Islet precursor cell (in vitro differentiated cells): ENCODE data around the gene DYNLRB2.
A peak's percentile ranks its signal among the peaks of the same experiment; 100 is the strongest.

ENCODE experiments used
- DNase-seq: peaks from one replicate; pipeline ENCODE4 v3.0.0-alpha.2; 2018

Gene DYNLRB2

DNA sequence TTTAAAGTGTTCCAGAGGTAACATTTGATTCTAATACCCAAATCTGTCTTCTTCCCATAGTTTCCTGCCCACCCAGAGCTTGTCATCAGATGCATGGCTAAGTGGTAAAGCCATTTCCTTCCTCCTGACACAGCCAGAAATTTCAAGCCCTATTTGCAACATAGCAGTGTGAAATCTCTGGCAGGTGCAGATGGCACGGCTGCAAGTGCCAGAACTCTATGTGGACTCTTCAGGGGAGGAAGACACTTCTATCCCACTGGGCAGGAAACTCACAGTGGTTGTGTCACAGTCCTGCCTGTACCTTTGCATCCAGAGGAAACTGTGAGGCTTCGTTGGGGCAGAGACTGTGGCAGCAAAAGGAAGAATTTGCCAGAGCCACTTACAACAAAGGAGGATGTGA, 13.2 kb downstream of the DYNLRB2 start:
- no peak for DNase-seq

DNA sequence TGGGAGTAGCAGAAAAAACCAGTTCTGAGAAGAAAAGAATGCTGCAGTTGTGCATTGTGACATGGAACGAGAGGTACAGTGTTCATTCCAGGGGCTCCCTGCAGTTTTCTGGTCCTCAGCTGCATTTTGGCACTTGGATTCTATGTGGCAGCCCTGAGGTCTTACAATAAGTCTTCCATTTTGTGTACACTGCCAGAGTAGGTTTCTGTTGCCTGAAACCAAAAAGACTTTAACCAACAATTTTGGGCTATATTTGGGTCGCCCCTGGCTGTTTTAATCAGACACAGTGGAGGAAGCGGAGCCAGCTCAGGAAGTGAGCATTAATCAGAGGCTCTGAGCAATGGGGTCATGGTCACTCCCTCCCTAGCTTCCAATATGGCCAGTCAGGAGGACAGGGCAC, 15.7 kb downstream of the DYNLRB2 start:
- DNase-seq, result no peak

DNA sequence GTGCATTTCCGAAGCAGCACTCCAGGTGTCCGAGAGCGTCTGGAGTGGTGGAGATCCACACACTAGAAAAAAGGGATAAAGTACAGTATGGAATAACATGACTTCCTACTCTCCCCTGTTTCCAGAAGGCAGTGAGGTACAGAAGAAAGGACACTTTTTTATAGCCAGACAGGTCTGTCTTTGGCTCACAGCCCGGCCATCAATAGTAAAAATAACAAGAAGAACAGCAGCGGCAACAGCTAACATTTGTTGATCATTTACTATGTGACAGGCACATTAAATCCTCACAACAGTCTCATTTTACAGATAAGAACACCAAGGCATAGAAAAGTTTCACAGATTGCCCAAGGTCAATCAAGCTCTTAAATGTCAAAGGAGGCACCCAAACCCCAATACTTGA, 16.2 kb downstream of the DYNLRB2 start:
- no peak for DNase-seq

DNA sequence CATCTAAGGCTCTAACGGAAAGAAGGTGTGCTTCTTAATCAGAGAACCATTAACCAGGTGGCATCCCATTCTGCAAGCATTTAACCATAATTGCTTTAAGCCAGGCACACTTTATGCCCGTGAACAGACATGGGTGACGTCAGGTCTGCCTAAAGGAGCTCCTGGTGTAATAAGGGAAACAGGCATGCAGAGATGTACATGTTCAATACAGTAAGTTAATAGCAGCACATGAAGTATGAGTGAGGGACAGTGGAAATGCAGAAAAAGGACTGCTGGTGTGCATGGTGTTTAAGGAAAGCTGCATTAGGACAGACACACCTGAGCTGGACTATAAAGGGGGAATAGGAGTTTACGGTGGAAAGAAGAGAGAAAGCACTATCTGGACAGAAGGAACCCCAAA, 18.6 kb downstream of the DYNLRB2 start:
- DNase-seq, result no peak

DNA sequence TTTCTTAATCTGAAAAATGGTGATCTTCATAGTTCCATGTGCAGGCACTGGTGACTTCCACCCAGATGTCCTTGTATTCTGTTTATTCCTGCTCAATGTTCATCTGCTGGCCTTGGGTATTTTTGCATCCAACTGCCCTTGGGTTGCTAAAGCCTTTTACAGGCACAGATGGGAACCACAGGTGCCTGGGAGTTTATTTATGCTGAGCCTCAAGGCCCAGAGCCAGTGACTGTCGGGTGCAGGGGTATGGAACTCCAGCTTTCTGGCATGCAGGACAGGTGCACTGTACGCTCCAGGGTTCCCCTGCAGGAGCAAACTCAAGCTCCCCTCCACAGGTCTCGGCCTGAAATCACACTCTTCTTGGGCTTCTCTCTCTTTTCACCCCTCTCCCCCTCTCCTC, 22.3 kb downstream of the DYNLRB2 start:
- DNase-seq, result no peak

DNA sequence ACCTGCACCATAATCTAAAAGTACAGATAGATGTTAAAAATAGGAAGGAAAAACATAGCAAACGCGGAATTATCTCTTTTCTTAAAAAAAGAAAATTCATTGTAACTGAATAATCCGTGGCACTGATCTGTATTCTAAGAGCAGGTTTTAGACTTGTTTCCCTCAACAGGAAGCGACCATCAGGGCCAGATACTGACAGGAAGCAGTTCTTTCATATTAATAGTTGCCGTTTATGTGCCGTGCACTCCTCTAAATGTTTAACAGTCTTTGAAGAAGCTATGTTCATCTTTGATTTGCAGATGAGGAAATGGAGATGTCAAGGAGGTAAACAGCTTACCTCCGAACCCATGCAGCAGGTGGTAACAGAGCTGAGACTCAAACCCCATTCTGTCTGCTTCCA, 23.6 kb downstream of the DYNLRB2 start:
- DNase-seq, result no peak

DNA sequence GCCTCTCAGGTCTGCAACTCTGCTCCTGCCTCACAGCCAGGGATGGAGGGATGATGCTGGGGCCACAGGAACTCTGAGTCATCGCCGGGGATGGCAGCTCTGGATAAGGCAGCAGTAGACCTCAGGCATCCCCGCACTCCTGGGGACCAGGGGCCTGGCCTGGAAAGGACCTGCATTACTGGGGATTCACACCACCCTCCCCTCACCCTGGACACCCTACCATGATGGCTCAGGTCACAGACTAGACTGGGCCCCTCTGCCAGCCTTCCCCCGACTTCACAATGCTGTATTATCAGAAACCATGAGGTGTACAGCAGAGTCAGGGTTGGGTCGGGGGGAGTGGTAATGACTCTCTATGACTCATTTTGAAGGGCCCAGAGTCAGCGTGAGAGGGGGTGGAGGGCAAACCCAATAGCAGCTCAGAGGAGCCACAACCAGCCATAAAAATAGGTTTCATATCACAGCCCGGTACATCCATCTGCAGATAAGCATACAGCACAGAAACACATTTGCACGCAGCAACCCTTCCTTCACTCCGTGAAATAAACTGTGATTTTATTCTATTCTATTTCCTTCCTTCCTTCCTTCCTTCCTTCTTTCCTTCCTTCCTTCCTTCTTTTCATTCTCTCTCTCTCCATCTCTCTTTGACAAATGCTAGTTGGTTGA, 28.8 kb downstream of the DYNLRB2 start:
- peak; percentile 81 for DNase-seq

DNA sequence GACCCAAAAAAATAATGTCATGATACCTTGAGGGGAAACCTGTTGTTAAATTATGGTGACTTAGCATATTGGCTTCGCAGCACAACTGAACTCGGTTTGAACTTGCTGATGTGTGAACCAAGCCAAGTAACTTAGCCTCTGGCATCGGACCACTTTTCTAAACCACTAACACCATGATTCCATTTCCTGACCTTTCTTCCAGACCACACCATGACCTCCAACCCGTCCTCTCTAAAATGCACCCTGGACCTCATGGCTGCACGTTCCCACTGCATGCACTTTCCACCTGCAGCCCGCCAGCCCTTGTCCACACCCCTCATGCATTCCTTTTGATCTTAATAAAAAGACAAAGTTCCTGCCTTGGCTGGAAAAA, 29.3 kb downstream of the DYNLRB2 start:
- DNase-seq, result no peak

DNA sequence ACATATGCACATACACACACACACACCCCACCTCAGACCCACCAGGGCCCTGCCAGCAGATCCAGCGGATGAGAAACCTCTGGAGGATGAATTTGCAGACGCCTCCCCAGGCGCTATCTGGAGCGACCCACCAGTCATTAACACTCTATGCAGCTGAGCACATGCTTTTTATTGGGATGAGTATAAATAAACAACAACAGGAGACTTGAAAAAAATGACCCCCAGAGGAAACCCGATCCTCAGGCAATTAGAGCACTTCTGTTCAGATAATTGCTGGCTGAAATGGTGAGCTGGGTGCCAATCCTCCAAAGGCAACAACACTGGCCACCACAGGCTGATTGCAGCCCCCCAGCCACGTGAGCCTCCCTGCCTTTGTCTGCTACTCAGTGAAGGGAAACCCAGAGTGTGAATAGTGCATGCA, 32.9 kb downstream of the DYNLRB2 start:
- DNase-seq, result peak; percentile 55

DNA sequence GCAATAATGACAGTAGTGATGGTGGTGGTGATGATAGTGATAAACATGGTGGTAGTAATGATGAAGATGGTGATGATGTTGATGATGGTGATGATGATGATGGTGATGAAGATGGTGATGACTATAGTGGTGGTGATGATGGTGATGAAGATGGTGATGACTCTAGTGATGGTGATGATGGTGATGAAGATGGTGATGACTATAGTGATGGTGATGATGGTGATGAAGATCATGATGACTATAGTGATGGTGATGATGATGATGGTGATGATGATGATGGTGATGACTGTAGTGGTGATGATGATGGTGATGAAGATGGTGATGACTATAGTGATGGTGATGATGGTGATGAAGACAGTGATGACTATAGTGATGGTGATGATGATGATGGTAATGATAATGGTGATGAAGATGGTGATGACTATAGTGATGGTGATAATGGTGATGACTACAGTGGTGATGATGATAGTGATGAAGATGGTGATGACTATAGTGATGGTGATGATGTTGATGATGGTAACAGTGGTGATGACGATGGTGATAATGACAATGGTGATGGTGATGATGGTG, 35.6 kb downstream of the DYNLRB2 start:
- no peak for DNase-seq

DNA sequence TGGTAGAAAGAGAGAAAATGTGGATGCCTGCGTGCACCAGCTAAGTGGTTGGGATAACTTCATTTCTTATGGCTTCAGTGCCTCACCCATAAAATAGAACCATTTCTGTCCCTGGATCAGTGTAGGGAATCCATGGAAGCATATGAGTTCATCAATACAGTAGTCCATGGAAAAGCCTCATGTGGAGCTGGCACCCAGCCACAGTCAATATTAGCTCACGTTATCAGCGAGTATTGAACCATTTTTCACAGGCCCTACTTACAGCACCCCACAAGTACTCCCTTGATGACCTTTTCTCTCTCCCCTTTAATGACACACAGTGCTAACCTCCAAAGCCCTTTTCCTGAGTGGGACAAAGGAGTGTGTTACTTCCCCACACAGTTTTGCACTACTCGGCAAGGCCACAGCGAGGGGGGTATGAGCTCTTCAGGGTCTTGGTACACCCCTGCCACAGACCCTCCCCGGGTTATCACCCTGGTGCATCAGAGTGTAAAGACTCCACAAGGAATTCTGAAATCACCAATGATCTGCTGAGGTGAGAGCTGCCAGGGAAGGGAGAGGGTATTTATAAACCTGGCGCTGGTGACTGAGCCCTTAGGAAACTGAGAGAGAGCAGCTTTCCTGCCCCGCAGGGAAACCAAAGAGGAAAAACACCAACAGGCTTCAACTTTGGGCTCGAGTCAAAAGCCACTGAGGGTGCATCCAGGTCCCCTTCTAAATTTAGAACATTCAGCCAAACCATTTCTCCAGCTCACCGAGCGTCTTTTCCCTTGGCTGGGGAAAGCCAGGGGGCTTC, 36.9 kb downstream of the DYNLRB2 start:
- peak; percentile 39 for DNase-seq

DNA sequence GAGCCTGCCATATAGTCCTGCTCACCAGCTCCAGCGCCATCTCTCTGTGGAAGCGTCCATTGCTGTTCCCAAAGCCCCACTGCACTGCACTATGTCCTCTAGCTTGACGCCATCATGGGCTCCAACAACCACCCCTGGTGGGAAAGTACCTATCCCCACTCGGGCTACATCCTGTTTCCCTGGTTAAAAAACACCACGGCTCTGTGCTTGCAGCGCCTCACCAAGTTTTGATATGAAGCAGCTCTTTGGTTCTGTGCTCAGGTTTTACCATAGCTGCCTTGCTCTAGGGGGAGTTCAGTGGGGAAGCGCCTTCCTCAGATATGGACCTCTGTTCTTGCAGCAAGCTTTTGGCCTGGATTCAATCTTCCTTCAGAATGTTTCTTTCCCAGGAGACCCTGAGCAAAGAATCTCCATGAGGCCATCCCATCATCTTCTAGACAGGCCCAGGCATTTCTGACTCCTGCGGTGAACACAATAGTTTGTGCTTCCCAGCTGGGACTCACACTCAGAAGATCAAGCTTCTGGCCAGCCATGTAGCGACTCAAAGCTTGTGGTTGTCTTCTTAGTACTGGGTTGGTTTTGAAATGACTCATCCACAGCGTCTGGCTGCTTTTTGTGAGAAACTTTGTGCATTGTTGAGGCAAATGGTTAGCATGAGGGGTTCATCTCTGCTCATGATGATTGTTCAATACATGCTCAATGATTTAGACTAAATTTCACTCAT, 39.5 kb downstream of the DYNLRB2 start:
- peak; percentile 48 for DNase-seq

DNA sequence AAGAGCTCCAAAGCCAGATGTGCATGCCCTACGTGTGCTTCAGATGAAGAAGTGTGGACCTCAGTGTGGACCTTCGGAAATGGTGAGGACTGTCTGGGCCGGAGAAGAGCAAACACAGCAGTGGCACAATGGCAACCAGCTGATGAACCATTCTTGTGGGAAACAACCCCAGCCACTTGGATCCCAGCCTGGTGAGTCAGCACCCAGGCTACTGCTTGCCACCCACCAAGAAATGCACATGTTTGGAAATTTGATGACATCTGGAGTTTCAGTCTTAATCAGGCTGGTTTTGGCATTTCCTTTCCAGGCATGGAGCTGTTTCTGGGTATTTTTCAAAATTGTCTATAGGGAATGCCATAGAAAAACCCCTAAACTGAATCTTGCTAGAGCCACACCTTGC, 42.7 kb downstream of the DYNLRB2 start:
- DNase-seq, result peak; percentile 39

DNA sequence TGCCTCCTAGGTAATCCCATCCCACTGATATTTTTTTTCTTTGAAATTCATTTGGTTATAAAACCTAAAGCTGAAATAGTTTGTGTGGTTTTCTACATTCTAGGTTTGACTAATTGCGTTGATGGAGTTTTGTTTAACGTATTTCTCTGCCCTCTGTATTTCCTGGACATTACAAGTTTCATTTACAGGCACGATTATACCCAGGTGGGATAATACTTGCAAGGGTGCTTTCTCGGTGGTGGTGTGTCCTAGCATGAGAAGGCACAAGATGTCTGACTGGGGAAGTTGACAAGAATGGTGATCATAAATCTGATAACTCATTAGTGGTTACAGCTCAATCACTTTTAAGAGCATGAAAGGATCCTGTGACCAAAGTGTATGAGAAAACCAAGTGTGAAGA, 45.0 kb downstream of the DYNLRB2 start:
- DNase-seq, result no peak

DNA sequence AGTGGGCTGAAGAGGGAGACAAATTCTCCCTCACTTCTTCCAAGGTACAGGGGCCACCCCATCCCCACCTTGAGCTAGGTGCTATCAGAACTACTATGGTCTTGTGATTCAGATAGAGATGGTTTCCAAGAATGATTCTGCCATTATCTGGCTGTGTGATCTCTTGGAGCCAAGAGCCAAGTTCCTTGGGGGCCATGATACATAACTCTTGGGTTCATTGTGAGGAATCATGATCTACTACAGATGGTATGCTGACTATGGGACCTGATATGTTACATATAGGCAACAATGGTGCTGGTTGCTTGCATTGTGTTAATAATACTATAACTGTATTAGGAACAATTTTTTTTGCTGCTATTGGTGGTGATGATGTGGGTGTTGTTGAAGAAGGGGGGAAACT, 45.7 kb downstream of the DYNLRB2 start:
- no peak for DNase-seq

DNA sequence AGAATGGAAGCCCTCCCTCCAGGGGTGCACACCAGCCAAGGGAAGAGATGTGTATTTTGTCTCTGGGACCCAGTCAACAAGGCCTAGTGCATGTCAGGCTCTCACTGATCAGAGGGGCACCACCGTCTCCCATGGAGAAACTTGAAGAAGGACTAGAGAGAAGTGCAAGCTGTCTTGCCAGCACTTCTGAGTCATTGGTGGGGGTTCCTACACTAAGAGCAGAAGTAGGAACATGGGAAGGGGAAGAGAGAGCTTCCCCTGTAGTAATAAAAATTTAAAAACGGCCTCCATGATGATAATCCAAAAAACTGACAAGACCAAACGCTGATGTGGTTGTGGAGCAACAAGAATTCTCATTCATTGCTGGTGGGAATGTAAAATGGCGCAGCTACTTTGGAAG, 46.3 kb downstream of the DYNLRB2 start:
- DNase-seq, result no peak

DNA sequence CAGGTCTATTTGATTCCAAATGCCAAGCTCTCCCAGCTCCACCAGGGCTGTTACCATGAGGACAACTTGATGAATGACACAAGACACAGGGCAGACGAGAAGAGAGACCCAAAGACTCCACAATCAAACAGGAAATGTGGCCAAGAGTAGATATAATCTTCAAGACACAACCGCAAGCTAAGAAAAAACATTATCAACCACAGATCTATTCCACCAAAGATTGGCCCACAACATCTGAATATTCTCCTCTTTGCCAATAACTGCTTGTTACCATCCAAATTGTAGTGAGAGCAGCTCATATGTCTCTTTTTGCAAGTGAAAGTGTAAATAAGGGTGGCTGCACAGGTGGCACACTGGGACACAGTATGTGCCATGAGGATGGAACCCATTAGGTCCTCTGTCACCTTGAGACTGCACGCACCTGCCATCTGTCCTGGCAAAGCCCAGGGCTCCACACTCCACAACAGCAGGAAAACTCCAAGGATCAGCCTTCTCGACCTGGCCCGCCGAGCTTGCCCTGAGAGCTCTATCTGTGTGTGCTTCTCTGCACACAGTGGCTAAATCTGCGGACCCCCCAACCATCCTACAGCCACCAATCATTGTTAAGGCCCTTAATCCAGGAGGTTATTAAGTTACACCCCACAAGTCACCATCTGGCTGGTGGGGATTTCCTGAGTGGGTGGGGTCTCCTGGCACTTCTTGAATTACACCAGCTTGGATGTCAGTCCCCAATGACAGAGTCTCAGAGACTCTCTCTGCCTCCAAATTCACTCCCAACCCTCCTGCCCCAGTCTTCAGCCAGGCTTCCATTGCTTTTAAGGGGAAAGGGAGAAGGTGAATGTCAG, 50.5 kb downstream of the DYNLRB2 start:
- no peak for DNase-seq

DNA sequence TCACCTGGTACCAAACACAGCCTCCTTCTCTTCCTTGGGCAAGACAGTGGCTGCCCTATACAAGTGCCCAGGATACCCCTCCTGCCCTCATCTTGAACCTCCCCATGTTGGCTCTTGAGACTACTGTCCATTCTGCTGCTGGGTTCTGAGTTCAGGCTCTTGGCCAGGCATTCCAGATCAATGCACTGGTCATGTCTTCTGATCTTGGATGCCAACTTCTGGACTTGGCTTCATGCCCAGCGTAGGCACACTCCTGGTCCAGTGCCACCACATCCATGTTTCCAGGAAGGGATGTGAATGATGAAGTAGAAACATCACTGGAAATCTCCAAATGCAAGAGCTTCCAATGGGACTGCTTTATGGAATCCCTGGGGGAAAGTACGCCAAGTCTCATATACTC, 51.5 kb downstream of the DYNLRB2 start:
- DNase-seq, result no peak

DNA sequence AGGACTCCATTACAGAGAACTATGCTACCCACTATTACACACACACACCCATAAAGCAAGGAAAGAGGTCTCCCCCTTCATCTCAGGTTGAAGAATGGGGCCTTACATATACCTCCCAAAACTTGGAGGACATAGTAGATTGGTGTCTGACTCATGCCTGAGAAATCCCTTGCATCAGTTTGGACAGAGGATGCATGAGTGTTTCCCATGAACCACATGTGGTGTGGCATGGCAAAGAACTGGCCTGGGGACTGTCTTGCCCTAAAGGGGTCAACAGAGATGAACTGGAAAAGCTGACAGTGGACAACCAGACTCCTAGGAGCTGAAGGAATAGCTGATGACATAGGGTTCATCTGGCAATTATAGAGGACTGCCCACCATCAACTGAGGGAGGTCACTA, 54.0 kb downstream of the DYNLRB2 start:
- no peak for DNase-seq

DNA sequence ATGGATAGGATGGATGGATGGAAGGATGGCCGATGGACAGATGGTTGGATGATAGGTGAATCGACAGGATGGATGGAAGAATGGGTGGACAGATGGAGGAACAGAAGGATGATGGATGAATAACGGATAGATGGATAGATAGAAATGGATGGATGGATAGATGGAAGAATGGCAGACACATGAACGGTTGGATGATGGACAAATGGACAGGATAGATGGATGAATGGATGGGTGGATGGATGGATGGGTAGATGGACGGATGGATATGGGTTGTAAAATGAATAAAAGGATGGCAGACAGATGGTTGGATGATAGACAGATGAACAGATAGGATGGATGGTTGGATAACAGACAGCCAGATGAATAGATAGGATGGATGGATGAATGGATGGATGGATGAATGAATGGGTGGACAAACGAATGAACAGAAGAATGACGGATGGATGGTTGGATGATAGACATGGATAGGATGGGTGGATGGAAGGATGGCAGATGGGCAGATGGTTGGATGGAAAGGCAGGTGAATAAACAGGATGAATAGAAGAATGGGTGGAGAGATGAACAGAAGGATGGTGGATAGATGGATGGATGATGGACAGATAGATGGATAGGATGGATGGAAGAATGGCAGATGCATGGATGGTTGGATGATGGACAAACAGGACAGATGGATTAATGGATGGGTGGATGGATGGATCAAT, 55.9 kb downstream of the DYNLRB2 start:
- no peak for DNase-seq

DNA sequence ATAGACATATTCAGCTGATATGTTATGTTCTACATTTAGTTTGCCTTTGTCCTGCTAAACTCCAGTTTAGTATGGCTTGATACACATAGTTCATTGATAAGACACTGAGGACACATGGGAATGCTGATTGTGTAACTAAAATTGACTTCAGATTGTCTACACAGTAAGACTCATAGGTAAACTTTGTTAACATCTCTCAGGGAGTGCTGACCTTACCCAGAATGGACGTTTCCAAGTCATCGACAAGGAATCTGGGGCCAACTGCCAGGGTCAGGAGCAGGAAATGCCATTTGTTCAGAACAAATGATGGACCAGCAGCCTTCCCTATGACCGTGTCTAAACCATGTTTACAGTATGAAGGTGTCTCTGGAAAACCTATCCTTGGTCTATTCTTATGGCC, 58.7 kb downstream of the DYNLRB2 start:
- no peak for DNase-seq
